ENCODE results near the gene CDC23.
"Not testable (repeated sequence)": the region's sequence is repeated elsewhere in the genome, so short reads cannot be mapped to it uniquely, and the experiment has no call there.

The CDC23 gene

GRCh38 chr5:138213161-138214029 lies at the start of gene CDC23:
Gene CDC23 (minus strand): TSS chr5:138213323. CDS start chr5:138213312, 11 bp downstream.
- DNase-seq: peak; percentile 92

- no peak for DNase-seq
Observed at GRCh38 chr5:138258704-138259292, 45.7 kb upstream of the CDC23 start.

- no peak for DNase-seq
Observed at GRCh38 chr5:138257583-138257982, 44.5 kb upstream of the CDC23 start.

- DNase-seq: no peak
Observed at GRCh38 chr5:138252944-138253343, 39.8 kb upstream of the CDC23 start.

GRCh38 chr5:138247800-138248199 lies 34.7 kb upstream of the CDC23 start:
- DNase-seq: not testable (repeated sequence)

GRCh38 chr5:138246822-138247221 lies 33.7 kb upstream of the CDC23 start:
- DNase-seq: no peak

GRCh38 chr5:138246334-138246733 lies 33.2 kb upstream of the CDC23 start:
- DNase-seq: no peak

- DNase-seq: no peak
Observed at GRCh38 chr5:138245717-138246116, 32.6 kb upstream of the CDC23 start.

- DNase-seq: no peak
Observed at GRCh38 chr5:138243794-138244193, 30.7 kb upstream of the CDC23 start.

- DNase-seq: no peak
Observed at GRCh38 chr5:138241688-138242571, 28.8 kb upstream of the CDC23 start.

- DNase-seq: no peak
Observed at GRCh38 chr5:138240650-138241385, 27.7 kb upstream of the CDC23 start.

- DNase-seq: no peak
Observed at GRCh38 chr5:138238034-138238433, 24.9 kb upstream of the CDC23 start.

GRCh38 chr5:138234651-138235050 lies 21.5 kb upstream of the CDC23 start:
- DNase-seq: no peak

- DNase-seq: no peak
Observed at GRCh38 chr5:138233280-138233679, 20.2 kb upstream of the CDC23 start.

GRCh38 chr5:138230981-138231589 lies 18.0 kb upstream of the CDC23 start:
- DNase-seq: no peak

- DNase-seq: no peak
Observed at GRCh38 chr5:138230261-138230660, 17.1 kb upstream of the CDC23 start.

GRCh38 chr5:138229387-138229786 lies 16.3 kb upstream of the CDC23 start:
- no peak for DNase-seq

GRCh38 chr5:138226910-138227309 lies 13.8 kb upstream of the CDC23 start:
- no peak for DNase-seq

GRCh38 chr5:138224712-138225111 lies 11.6 kb upstream of the CDC23 start:
- DNase-seq: no peak

- no peak for DNase-seq
Observed at GRCh38 chr5:138223532-138223931, 10.4 kb upstream of the CDC23 start.

GRCh38 chr5:138216799-138217198 lies 3.7 kb upstream of the CDC23 start:
- DNase-seq: no peak

GRCh38 chr5:138212828-138213160 lies 329 bp downstream of the CDC23 start:
- DNase-seq: no peak

All from DMS79 (cell line).